ENCODE measurements around the gene GJB5. TPM values are rescaled to one million over a fixed set of nuclear protein-coding genes. Genes with fewer than 3 reads are reported as not detected.

Gene GJB5
- total and polyA plus RNA-seq, 2 of the 8 experiments (the other 6 are each of a cell fraction or from before 2014, with no cell fraction given), result 0.86 to 3.1 TPM

- TF ChIP-seq RXRA (IDR thresholded peaks at IDR 0.05; ENCODE audit: insufficient read depth, low read depth, low read length) (no peak), HDAC2 (IDR thresholded peaks at IDR 0.05; ENCODE audit: borderline replicate concordance in 1 of 2, low read depth in 2 of 2, low read length in 2 of 2) (no peak), JUND (IDR thresholded peaks at IDR 0.05; ENCODE audit: low read length) (no peak), EGR1 (IDR thresholded peaks at IDR 0.05; ENCODE audit: borderline replicate concordance, low read depth, low read length) (no peak), SP4 (IDR thresholded peaks at IDR 0.05; ENCODE audit: low read length) (no peak), SP2 (IDR thresholded peaks at IDR 0.05; ENCODE audit: low read length) (no peak), TCF12 (IDR thresholded peaks at IDR 0.05; ENCODE audit: low read depth, low read length) (no peak), RBBP5 (IDR thresholded peaks at IDR 0.05; ENCODE audit: borderline replicate concordance, low read depth, low read length) (no peak)
These were observed 22.9 kb downstream of the GJB5 start (continued) for GRCh38 chr1:34777519-34778321.

Data from H1 (cell line).